OCI-LY7 (cell line): ENCODE data around the gene LRP1-AS. TPM values are rescaled to one million over a fixed set of nuclear protein-coding genes. Genes with fewer than 3 reads are reported as not detected.

ENCODE experiments used
- BruUV-seq: library from RNA; stranded (reverse); fragments of 400-500 nt; replicated peaks from 2 replicates; lab custom pipeline; 2021; lab: Mats Ljungman, UMichigan
- CTCF ChIA-PET: fragments of 300-600 bp; sonication (Branson Sonifier 250); formaldehyde crosslinking; loops from one replicate; lab custom pipeline; 2022; ENCODE audit warnings: antibody characterized with exemption; ENCODE audit not compliant: unreplicated experiment; lab: Charles Lee
- POLR2A ChIA-PET: fragments of 300-600 bp; sonication (Branson Sonifier 250); formaldehyde crosslinking; loops from one replicate; lab custom pipeline; 2022; ENCODE audit warnings: antibody characterized with exemption; lab: Charles Lee
- DNase-seq: peaks from one replicate; pipeline ENCODE4 v3.0.0-alpha.2; 2015; ENCODE audit warnings: low spot score
- H2AFZ ChIP-seq: fragments of 200-600 bp; sonication (generic), shearing (Covaris generic); 2 replicates; pipeline ENCODE4 v1.6.1; 2014; ENCODE audit warnings: mild to moderate bottlenecking, antibody characterized with exemption, low read length, moderate library complexity
- H3K27ac ChIP-seq: fragments of 200-600 bp; sonication (generic); 2 replicates; pipeline ENCODE4 v1.5.1; 2014; ENCODE audit warnings: mixed run types, low read depth, mild to moderate bottlenecking, moderate library complexity, low read length, inconsistent platforms; ENCODE audit not compliant: poor library complexity, severe bottlenecking
- H3K36me3 ChIP-seq: fragments of 200-600 bp; sonication (generic); 2 replicates; pipeline ENCODE4 v1.6.1; 2014; ENCODE audit warnings: mild to moderate bottlenecking, antibody characterized with exemption, low read length, moderate library complexity, mixed read lengths; ENCODE audit not compliant: insufficient read depth
- H3K4me1 ChIP-seq: fragments of 200-600 bp; sonication (generic); 2 replicates; pipeline ENCODE4 v1.5.1; 2014; ENCODE audit warnings: mild to moderate bottlenecking, low read length; ENCODE audit not compliant: insufficient read depth, poor library complexity, severe bottlenecking
- H3K4me2 ChIP-seq: fragments of 200-600 bp; sonication (generic); 2 replicates; pipeline ENCODE4 v1.6.1; 2014; ENCODE audit warnings: mild to moderate bottlenecking, low read length
- H3K4me3 ChIP-seq: fragments of 200-600 bp; sonication (generic); 2 replicates; pipeline ENCODE4 v1.5.1; 2014; ENCODE audit warnings: mild to moderate bottlenecking, low read depth, low read length; ENCODE audit not compliant: poor library complexity, severe bottlenecking
- H3K79me2 ChIP-seq: fragments of 200-600 bp; sonication (generic); 2 replicates; pipeline ENCODE4 v1.6.1; 2016; ENCODE audit warnings: low read depth, mild to moderate bottlenecking, low read length, moderate library complexity, mixed read lengths; ENCODE audit not compliant: insufficient read depth
- H3K9me2 ChIP-seq: fragments of 200-600 bp; sonication (generic); 2 replicates; pipeline ENCODE4 v1.6.1; 2016; ENCODE audit warnings: mild to moderate bottlenecking, low read length, mixed read lengths; ENCODE audit not compliant: insufficient read depth
- H3K9me3 ChIP-seq: fragments of 200-600 bp; sonication (generic); 2 replicates; pipeline ENCODE4 v1.6.1; 2014; ENCODE audit warnings: mild to moderate bottlenecking, mixed run types, low read length, mixed read lengths
- H4K20me1 ChIP-seq: fragments of 200-600 bp; sonication (generic); 2 replicates; pipeline ENCODE4 v1.6.1; 2014; ENCODE audit warnings: mild to moderate bottlenecking, antibody characterized with exemption, low read length, moderate library complexity, mixed read lengths; ENCODE audit not compliant: insufficient read depth
- CTCF ChIP-seq: fragments of 200-600 bp; sonication (generic); conservative IDR thresholded peaks from 2 replicates; pipeline ENCODE4 v1.5.1; 2014; ENCODE audit warnings: mild to moderate bottlenecking, antibody characterized with exemption, low read length, moderate library complexity, mixed read lengths
- EZH2phosphoT487 ChIP-seq: fragments of 200-600 bp; sonication (generic); IDR thresholded peaks from 2 replicates; pipeline ENCODE4 v1.6.1; 2018; ENCODE audit warnings: low read depth, borderline replicate concordance, mild to moderate bottlenecking, mixed run types, antibody characterized with exemption, low read length, moderate library complexity, mixed read lengths
- intact Hi-C: fragments of 100-400 bp; cut with micrococcal nuclease; formaldehyde crosslinking; loops from one replicate; pipeline ENCODE4 v1.10.0; 2022; ENCODE audit not compliant: unreplicated experiment
- total RNA-seq, 2 experiments: library from RNA; depleted of rRNA in 1 of 2; stranded (reverse); fragments of >200 nt in 1 of 2; shearing (Covaris generic) in 1 of 2; gene quantifications; 2 replicates each; pipeline ENCODE4 v1.2.3, GENCODE V29; 2014 to 2022

The LRP1-AS gene
- total RNA-seq, 2 experiments from 2014 or later: not detected

- Histone ChIP-seq H3K9me3 (no peaks in the 10 kb centered on the region), H3K79me2 (no peaks in the 10 kb centered on the region), H3K27ac (no peak overlapping the region), H3K9me2 (no peaks in the 10 kb centered on the region), H3K36me3 (no peaks in the 10 kb centered on the region), H2AFZ (no peak overlapping the region), H3K4me2 (no peak overlapping the region), H3K4me1 (peaks cover 5% of the 10 kb centered on the region), H4K20me1 (no peaks in the 10 kb centered on the region), H3K4me3 (no peak overlapping the region)
- DNase-seq: no peak
- ChIA-PET POLR2A (no interaction called here), CTCF (no interaction called here)
- intact Hi-C loops: no loop called here
- TF ChIP-seq EZH2phosphoT487: no peak
- TF ChIP-seq CTCF: no peak
- BruUV-seq: no TSS peak
Observed at GRCh38 chr12:57151741-57152630, 4.6 kb upstream of the LRP1-AS start.

- no peaks in the 10 kb centered on the region for H3K9me2 ChIP-seq
- ChIA-PET CTCF (interaction anchor here (0.6 kb wide), 1 partner anchor 47 kb away, joined by 3 read pairs; no protein-coding TSS in a partner anchor), POLR2A (no interaction called here)
- no TSS peak for BruUV-seq
- H3K27ac ChIP-seq: no peak overlapping the region
- peaks cover 5% of the 10 kb centered on the region for H3K4me1 ChIP-seq
- intact Hi-C loops: no loop called here
- no peak overlapping the region for H3K4me2 ChIP-seq
- H3K36me3 ChIP-seq: no peaks in the 10 kb centered on the region
- H3K79me2 ChIP-seq: no peaks in the 10 kb centered on the region
- no peak overlapping the region for H3K4me3 ChIP-seq
- no peaks in the 10 kb centered on the region for H3K9me3 ChIP-seq
- no peak for TF ChIP-seq CTCF
- TF ChIP-seq EZH2phosphoT487: no peak
- H4K20me1 ChIP-seq: no peaks in the 10 kb centered on the region
- no peak overlapping the region for H2AFZ ChIP-seq
- no peak for DNase-seq
Observed at GRCh38 chr12:57150400-57151000, 3.1 kb upstream of the LRP1-AS start.
